ENCODE measurements around the gene FLT3LG.
"Not testable (repeated sequence)": the region's sequence is repeated elsewhere in the genome, so short reads cannot be mapped to it uniquely, and the experiment has no call there.

FLT3LG gene

DNA sequence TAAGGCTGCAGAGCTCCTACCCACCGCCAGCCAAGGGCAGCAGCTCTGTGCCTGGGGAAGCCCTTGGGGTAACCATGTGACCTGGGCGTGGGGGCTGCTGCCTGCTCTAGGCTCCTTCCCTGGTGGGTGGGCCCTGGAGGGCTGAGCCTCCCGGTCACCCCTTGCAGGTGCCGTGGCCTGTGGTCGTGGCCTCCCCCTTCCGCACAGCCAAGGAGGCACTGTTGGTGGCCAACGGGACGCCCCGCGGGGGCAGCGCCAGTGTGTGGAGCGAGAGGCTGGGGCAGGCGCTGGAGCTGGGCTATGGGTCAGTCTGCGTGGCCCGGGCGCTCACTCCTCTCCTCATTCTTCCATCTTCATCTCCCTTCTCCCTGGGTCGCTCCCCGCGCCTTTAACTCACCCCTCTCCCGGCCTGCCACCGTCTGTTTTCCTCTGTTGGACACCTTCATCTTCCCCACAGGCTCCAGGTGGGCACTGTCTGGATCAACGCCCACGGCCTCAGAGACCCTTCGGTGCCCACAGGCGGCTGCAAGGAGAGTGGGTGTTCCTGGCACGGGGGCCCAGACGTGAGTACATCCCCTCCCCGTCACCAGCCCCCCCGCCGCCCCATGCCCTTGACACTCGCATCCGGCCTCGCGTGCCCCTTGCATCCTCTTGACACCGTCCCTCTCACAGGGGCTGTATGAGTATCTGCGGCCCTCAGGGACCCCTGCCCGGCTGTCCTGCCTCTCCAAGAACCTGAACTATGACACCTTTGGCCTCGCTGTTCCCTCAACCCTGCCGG, 9.9 kb upstream of the FLT3LG start:
- DNase-seq (ENCODE audit: low read depth) = no peak

DNA sequence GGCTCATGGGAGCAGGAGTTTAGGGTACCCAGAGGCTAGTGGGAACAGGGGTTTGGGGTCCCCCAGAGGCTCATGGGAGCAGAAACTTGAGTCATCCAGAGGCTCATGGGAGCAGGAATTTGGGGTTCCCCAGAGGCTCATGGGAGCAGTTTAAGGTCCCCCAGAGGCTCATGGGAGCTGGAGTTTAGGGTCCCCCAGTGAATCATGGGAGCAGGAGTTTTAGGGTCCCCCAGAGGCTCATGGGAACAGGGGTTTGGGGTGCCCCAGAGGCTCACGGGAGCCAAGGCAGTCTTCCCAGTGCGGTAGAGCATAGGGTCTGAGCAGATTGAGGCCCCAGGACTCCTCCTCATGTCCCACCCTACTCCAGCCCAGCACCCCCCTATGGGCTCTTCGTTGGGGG, 8.6 kb upstream of the FLT3LG start:
- no peak for DNase-seq (ENCODE audit: low read depth)

DNA sequence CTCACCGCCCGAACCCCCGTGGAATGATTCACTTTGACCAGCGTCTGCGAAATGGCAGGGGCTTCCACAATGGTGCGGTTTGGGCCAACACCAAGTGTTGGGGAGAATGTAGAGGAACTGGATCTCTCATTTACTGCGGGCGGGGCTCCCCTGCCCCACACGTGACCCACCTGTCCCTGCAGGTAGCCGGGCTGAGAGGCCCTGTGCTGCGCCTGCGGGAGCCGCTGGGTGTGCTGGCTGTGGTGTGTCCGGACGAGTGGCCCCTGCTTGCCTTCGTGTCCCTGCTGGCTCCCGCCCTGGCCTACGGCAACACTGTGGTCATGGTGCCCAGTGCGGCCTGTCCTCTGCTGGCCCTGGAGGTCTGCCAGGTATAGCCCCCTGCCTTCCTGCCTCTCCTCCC, 5.8 kb upstream of the FLT3LG start:
- DNase-seq (ENCODE audit: low read depth) = no peak

DNA sequence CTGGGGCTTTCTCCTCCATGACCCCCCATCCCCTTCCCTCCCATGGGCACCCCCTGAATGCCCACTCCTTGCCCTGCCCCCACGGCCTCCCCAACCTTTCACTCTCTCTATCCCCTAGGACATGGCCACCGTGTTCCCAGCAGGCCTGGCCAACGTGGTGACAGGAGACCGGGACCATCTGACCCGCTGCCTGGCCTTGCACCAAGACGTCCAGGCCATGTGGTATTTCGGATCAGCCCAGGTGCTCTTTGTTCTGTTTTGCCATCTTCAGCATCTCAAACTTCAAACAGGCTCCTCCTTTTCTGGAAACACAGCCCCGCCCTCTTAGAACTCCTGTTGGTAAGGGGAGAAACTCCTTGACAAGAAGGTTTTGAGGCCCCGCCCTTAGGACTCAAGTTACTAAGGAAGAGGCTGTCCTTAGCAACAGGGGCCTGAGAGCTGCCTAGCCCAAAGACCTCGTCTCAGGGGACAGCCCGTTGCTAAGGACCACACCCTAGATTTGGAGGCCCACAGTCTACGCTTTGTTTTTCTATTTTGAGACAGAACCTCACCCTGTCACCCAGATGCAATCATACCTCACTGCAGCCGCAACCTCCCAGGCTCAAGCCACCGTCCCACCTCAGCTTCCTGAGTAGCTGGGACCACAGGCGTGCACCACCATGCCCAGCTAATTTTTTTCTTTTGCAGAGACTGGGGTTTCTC, 5.1 kb upstream of the FLT3LG start:
- peak; percentile 84 for DNase-seq (ENCODE audit: low read depth)

DNA sequence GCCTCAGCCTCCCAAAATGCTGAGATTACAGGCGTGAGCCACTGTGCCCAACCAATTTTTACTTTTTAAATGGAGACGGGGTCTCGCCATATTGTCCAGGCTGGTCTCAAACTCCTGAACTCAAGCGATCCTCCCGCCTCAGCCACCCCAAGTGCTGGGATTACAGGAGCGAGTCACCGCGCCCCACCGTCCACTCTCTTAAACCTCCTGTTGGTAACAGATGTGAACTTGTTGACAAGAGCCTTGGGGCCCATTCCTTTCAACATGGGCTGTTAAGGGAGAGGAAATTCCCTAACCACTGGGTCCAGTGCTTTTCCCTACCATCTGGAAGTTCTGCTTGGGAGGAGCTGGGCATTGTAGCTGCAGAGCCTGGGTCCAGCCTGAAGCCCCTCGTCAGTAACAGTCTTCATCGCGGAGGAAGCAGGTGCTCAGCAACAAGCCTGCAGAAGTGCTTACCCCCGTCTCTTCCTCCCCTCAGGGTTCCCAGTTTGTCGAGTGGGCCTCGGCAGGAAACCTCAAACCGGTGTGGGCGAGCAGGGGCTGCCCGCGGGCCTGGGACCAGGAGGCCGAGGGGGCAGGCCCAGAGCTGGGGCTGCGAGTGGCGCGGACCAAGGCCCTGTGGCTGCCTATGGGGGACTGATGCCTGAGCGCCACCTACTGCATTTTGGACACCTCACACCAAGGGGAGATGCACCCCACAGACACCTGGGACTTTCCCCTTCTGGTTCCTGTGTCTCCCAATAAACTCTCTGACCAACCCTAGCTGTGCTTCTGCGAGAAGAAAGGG, 4.0 kb upstream of the FLT3LG start:
- no peak for DNase-seq (ENCODE audit: low read depth)

DNA sequence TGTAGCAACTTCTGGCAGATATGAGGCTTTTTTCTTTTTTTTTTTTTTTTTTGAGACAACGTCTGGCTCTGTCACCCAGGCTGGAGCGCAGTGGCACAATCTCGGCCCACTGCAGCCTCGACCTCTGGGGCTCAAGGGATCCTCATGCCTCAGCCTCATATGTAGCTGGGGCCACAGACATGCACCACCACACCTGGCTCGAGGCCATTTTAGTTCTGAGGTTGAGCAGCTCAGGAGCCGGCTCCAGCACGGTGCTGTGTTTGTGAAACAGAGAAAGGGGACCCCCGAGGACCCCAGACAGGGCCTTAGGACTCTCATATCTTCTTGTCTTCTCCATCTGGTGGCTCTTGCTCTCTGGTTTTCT, 3.4 kb upstream of the FLT3LG start:
- DNase-seq (ENCODE audit: low read depth) = no peak

DNA sequence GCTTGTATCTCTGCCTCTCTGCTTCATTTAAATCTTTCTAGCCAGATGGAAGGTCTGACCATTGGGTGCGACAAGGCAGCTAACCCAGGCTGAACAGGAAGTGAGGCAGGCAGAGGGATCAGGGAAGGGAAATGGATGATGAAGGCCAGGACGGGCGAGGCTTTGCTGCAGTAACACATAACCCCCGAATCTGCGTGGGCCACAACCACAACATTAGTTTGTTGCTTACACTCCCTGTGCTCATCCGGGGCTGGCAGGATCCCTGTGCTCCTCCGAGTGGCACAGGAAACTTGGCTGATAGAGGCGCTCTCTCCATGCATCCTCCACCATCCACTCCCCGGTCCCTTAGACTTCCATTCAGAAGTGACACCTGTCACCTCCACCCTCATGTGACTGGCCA, 1.1 kb upstream of the FLT3LG start:
- DNase-seq (ENCODE audit: low read depth) = no peak

DNA sequence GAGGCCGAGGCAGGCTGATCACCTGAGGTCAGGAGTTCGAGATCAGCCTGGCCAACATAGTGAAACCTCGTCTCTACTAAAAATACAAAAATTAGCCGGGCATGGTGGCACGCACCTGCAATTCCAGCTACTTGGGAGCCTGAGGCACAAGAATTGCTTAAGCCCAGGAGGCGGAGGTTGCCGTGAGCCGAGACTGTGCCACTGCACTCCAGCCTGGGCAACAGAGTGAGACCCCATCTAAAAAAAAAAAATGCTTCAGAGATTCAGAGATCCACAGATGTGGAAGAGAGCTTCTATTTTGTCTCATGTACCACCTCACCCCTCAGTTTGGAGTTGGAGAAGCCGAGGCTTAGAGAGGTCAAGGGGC, 531 bp upstream of the FLT3LG start:
- DNase-seq (ENCODE audit: low read depth) = not testable (repeated sequence)

DNA sequence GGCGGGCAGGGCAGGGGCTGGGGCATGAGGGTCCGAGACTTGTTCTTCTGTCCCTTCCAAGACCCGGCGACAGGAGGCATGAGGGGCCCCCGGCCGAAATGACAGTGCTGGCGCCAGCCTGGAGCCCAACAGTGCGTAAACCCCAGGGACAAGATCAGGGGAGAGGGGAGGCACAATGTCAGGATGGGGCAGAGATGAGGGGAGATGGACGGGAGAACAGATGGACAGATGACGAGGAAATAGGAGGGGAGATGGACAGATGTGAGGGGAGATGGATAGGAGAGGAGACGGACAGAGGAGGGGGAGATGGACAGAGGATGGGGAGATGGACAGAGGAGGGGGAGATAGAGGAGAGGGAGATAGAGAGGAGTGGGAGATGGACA, 518 bp downstream of the FLT3LG start:
- DNase-seq (ENCODE audit: low read depth) = no peak

DNA sequence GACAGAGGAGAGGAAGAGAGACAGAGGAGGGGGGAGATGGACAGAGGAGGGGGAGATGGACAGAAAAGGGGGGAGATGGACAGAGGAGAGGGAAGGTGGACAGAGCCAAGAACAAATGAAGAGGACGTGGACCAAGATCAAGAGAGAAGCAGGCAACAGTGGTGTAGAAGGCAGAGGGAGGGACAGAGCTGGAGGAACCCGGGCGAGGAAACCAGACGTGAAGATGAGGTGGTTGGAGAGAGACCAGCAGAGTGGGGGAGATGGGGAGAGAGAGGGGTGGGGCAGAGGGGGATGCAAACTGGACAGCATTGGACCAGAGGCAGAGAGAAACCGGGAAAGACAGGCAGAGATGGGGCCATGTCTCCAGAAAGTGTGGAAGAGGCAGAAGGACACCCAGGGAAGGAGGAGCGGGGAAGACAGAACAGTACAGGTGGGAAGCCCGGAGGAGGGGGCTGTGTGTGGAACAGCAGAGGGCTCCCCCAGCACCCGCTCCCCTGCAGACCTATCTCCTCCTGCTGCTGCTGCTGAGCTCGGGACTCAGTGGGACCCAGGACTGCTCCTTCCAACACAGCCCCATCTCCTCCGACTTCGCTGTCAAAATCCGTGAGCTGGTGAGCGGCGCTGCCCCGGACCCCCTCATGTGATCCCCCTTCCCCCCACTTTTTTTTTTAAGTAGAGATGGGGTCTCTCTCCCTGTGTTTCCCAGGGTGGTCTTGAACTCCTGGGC, 1.3 kb downstream of the FLT3LG start:
- no peak for DNase-seq (ENCODE audit: low read depth)

DNA sequence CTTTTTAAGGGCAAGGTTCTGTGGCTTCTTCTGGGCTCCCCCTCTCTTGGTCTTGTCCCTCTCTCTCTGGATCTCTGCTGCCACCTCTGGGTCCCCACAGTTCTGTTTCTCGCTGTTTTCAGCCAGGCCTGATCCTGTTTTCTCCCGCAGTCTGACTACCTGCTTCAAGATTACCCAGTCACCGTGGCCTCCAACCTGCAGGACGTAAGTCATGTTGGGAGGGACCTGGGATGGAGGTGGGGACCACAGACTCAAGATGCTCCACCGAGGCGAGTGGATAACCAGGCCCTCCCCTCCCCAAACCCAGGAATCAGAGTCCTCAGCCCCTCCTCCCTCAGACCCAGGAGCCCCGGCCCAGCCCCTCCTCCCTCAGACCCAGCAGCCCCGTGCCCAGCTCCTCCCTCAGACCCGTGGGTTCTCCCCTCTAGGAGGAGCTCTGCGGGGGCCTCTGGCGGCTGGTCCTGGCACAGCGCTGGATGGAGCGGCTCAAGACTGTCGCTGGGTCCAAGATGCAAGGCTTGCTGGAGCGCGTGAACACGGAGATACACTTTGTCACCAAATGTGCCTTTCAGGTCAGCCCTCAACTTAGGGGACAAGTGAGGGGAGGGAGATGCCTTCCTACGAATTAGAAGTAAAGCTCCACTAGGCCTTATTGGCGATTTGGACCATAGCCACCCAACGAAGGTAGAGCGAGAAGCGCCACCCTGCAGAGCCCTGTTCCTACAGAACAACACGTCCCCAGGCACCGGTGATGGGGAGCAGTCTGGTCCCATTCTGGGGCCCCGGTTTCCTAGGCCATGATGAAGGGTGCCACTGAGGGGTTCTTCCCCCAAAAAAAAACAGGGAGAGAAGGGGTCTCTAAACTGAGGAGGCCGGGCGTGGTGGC, 2.2 kb downstream of the FLT3LG start:
- DNase-seq (ENCODE audit: low read depth) = peak; percentile 43

DNA sequence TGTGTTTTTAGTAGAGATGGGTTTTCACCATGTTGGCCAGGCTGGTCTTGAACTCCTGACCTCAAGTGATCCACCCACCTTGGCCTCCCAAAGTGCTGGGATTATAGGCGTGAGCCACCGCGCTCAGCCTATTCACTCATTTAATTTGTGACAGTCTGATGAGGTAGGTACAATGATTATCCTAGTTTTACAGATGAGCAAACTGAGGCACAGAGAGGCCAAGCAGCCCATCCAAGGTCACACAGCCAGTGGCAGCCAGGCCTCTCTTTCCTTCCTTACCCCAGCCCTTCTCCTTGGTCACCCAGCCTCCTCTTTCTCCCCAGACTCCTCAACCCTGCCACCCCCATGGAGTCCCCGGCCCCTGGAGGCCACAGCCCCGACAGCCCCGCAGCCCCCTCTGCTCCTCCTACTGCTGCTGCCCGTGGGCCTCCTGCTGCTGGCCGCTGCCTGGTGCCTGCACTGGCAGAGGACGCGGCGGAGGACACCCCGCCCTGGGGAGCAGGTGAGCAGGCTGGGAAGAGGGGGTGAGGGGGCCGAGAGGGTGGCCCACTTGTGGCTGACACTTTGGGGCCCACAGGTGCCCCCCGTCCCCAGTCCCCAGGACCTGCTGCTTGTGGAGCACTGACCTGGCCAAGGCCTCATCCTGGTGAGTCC, 6.1 kb downstream of the FLT3LG start:
- DNase-seq (ENCODE audit: low read depth) = no peak

DNA sequence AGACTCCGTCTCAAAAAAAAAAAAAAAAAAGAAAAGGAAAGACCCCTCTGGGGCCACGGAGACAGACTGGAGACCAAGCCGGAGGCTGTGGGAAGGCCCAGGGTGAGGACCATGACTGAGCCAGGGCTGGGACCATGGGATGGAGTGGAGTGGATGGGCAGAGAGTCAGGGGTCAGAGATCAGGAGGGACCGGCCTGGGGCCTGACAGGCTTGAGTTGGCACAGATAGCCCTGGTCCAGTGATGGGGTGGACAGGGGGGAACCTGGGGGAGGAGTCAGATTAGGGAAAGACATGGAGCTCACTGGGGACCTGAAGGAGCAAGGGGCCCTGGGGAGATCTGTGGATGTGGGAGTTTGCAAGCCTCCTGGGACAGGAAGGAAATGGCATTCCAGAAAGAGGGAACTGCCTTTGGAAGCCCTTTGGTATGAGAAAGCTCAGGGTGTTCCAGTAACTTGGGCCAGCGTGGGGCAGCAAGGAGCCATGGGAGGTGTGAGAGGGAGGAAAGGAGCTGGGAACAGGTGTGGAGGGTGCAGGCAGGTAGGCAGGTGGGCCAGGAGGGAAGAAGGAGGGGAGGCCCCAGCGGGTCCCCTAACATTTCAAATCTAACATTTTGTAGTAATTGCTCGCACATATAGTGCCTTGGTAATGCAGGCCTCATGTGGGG, 7.1 kb downstream of the FLT3LG start:
- DNase-seq (ENCODE audit: low read depth) = no peak

DNA sequence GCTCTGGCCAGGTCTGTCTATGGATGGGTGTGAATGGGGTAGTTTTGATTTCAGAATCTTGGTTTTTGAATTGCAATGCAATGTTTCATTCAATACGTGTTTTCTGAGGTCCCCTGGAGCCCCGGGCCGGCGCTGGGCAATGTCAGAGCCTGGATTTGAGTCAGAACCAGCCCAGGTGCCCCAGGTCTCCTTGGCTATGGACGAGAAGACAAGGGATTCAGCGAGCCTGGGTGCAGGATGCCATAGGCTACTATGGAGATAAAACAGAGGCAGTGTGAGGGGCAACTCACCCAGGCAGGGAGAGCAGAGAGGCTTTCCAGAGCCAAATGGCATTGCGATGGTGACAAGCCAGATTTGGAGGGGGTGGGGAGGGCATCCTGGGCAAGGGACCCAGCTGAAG, 12.2 kb downstream of the FLT3LG start:
- DNase-seq (ENCODE audit: low read depth) = no peak

DNA sequence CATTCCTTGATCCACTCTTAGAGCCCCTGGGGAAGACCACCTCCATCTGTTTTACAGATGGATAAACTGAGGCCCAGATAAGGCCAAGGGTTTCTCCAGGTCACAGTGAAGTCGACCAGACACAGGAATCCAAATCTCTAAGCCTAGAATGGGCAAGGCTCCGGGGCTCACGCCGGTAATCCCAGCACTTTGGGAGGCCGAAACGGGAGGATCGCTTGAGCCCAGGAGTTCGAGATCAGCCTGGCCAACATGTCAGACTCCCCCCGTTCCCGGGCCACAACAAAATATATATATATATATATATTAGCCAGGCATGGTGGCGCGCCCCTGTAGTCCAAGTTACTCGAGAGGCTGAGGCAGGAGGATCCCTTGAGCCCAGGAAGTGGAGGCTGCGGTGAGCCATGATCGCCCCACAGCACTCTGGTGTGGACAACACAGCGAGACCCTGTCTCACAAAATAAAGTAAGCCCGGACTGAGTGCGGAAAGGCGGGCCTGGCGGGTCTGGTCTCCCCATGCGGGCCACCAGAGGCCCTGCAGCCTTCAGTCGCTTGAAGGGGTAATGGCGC, 12.8 kb downstream of the FLT3LG start:
- DNase-seq (ENCODE audit: low read depth) = no peak

DNA sequence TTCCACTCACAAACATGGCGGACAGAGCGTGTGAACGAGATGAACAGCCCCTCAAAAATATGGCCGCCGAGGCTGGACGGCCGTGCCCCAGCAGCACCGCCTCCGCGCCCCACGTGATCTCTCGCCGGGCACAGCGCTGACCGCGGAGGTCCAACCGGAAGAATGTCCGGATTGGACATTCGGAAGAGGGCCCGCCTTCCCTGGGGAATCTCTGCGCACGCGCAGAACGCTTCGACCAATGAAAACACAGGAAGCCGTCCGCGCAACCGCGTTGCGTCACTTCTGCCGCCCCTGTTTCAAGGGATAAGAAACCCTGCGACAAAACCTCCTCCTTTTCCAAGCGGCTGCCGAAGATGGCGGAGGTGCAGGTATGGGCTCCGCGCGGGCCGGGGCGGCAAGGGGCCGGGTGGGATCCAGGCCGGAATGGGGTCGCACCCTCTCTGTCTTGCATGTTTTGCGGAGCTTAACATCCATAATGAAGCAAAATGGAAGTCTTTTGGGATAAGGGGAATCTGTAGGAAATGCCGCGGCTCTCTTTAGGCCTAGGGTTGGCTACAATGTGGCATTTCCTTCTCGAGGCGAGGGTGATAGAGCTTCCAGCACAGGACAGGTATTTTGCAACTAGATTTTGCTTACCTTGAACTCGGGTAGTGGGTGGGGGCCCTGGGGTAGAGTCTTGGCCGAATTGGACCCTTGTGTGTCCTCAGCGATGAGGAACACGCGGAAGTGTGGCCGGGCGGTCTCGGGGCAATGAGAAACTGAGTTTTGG, 13.4 kb downstream of the FLT3LG start, which contains the start of gene RPL13A:
TSS of gene RPL13A (plus strand) at position 332 of the 769 bp plus-strand sequence. CDS start at position 354, 22 bp downstream.
- peak; percentile 99 for DNase-seq (ENCODE audit: low read depth)

DNA sequence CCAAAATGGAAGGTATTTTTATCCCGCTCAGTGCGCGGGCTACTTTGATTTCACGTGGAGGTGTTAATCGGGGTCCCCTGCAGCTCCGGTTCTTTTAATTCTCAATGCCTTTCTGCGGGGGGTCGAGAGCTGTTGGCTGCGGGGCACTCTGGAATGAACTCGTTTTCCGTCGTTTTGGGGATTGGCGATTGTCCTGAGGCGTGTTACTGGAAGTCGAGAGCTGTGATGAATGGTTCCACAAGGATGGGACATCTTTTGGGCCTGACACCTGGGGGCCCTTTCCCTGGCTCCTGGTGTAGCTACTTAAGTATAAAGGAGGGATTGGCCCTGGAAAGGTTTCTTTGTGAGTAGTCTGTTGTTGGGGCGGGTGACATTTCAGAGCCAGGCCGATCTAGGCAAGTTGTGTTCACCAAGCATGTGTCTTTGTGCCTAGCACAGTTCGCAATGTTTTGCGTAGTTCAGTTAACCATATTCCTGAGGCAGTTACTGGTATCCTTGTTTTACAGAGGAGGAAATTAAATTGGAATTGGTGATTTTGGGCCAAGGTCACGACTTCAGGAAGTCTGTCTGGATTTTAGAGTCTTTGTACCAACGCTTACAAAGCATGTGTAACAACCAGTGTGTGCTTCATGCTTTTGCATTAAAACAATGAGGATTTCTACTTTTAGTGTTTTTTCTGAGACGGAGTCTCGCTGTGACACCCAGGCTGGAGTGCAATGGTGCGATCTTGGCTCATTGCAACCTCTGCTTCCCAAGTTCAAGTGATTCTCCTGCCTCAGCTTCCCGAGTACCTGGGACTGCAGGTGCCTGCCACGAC, 14.2 kb downstream of the FLT3LG start:
- no peak for DNase-seq (ENCODE audit: low read depth)

DNA sequence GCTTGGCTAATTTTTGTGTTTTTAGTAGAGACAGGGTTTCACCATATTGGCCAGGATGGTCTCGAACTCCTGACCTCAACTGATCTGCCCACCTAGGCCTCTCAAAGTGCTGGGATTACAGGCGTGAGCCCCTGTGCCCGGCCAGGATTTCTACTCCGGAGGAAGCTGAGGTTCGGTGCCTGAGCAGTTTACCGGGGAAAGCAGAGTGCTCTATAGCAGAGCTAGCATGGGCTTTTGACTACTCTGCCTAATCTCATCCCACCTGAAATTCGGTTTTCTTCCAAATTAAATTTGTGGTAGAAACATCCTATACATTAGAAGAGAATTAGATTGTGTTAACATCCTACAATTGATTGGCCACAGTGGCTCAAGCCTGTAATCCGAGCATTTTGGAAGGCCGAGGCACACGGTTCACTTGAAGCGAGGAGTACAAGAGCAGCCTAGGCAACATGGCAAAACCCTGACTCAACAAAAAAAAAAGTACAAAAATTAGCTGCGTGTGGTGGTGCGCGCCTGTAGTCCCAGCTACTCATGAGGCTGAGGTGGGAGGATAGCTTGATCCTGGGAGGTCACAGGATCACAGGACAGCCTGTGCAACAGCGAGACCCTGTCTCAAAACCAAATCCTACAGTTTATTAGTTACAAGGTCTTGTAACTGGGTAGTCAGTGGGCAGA, 15.0 kb downstream of the FLT3LG start:
- peak; percentile 38 for DNase-seq (ENCODE audit: low read depth)
